NCI-H1694 (cell line): ENCODE results near the gene ASRGL1.

Experiments
- DNase-seq: peaks from one replicate; lab custom pipeline; 2025; lab: John Stamatoyannopoulos, UW

Gene ASRGL1

DNA sequence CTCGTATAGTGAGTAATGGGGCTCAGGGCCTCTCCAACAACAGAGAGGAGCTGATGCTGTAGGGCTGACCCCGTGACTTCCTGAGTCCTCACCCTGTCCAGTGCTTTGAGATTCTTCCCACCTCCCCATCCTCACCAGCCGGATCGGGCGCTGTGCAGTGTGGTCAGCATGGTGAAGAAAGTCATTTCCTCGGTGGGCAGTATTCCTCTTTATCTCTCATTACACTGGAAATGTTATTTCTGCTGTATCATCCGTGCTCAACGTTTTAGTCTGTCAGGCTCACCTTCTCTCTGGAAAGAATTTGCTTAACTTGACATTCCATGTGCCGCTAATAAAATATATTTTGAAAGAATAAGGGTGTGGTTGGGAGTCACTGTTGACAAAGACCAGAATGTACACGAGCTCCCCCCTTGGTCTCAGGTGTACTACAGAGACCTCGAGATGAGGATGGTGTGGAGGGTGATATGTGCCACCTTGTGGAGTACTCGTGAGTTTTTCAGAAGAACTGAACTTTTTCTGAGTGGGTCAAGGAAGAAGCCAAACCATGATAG lies 55.9 kb downstream of the ASRGL1 start:
- no peak for DNase-seq

DNA sequence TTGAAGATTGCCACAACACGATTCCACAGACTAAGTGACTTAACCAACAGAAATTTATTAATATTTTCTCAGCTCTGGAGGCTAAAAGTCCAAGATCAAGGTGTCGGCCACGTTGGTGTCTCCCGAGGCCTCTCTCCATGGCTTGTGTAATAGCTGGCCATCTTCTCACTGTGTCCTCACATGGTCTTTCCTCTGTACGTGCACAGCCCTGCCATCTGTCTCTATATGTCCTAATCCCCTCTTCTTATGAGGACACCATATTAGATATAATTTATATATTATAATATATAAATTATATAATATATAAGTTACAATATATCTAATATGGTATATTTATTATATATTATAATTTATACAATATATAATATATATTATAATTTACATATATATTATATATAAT lies 56.5 kb downstream of the ASRGL1 start:
- no peak for DNase-seq

DNA sequence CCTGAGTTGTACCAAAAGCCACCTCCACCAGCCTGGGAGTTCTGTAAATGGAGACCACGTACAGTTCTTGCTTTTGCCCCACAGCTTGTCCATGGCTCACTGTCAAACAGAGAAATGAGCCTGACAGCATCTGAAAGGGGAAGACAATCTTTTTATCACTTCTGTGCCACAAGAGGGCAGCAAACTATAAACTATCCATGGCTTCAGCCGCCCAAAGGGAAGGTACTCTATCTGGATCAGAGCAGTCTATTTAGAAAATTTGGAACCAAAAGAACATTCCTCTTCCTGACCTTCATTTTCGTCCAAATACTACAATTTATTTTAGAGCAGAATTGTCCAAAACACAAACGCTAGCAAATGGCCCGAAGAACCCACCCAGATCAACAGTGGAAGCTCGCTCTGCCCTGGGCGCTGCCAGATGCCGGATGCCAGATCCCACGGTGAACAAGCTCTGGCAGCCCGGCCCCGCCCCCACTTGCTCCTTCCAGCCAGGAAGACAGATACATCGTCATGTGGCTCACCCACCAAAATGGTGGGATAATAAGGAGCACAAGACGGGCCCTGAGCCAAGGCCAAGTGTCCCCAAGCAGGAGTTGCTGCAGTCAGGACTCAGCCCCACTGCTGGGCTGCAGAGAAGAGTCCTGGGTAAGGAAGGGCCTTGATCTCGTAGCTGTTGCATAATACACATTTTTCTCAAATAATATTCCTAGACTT lies 57.7 kb downstream of the ASRGL1 start:
- DNase-seq, result peak; percentile 75

DNA sequence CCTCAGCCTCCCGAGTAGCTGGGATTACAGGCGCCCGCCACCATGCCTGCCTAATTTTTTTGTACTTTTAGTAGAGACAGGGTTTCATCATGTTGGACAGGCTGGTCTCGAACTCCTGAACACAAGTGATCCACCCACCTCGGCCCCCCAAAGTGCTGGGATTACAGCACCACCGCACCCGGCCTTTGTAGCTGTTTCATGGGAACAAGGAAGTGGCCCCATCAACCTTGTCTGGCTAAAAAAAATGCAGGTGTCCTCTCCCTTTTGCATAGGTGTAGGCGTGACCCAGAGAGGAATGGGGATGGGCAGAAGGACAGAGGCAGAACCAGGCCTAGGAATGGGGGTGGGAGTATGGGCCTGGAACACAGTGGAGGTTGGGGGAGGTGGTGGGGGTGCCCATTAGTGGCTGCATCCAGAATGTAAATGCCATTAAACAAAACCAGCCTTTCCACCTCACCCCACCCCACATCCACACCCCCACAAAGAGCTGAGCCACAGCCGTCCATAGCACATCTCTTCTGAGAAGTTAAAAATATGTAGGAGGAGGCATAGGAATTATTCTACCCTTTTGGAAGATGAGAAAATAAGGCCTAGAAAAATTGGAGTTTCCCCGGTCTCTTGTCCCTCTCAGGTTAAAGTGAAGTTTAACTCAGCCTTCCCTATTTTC lies 58.8 kb downstream of the ASRGL1 start:
- no peak for DNase-seq

DNA sequence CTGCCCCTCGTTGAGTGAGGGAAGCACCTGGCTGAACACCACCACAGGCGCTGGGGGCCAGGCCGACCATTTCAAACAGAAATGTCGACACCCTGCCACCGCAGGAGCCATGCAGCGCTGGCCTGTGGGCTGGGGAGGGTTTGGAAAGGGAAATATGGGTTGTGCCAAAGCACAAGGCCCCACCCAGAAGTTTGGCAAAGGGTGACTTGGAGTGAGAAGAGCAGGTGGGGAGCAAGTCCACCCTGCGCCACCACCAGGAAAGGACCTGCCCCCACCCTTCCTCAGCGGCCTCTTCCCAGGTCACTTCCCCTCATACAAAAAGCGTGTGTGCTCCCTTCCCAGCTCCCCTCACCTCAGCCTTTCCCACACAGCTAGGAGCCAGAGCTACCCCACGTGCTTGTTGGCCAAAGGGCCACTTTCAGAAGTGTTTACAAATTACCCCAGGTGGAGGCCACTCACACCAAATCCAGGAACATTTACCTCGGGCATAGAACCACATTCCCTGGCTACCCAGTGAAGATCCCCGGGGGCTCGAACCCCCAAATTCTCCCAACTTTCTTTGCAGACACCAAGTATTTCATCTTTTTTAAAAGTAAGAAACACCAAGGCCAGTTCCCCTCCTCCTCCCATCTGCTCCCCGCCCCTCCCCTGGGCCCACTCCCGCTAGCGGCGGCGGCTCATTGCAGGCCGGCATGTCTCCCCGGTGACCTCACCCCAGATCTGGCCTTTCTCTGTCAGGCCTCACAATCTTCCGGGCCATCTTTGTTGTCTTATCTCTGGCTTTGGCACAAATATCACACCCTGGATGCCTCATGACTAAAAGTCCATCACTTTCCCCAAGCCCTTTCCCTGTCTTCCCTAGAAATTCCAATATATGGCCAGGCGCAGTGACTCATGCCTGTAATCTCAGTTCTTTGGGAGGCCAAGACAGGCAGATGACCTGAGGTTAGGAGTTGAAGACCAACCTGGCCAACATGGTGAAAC lies 61.1 kb downstream of the ASRGL1 start:
- DNase-seq, result no peak

DNA sequence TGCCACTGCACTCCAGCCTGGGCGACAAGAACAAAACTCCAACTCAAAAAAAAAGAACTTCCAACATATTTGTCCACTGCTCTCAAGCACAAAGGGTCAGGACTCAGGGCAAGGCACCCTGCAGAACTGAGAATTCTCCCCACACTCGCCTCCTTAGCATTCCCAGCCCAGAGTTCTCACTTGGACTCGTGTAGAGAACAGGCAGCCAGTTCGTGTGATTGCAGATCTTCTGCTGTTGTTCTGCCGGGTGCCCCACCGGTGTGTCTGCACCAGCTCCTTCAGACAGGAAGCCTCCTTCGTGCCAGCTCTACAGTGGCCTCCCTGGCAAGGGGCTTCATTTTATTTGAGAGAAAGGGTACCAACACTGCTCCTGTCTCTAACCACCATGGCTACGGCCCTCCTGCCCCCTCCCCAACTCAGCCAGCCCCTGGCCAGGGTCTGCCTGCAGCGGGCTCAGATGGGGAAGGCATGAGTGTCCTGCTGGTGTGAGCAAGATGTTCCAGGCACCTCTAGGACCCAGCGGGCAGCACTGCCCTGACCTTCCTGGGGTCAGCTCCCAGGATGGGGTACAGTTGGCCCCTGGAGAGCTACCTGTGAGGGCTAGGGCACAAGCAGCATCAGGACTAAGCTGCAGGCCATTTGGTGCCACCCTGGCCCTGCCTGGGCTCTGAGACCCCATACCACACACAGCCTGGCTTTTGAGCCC lies 62.1 kb downstream of the ASRGL1 start:
- DNase-seq, result no peak

DNA sequence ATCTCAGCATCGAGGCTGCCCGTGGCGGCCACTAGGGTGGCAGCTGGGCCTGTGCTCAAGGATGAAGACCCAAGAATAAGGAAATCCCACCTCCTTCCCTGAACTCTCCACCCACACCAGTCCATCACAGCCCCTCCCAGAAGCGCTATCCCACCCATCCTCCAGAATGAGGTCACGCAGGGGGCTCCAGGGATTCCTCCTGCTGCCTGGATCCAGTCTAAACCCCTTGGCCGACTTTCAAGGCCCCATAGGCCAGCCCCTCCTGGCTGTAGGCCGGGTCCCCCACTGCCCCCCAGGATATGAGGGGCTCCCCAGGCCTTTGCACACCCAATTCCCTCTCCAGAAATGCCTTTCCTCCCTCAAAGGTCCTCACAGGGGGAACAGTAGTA lies 62.6 kb downstream of the ASRGL1 start:
- DNase-seq, result no peak

DNA sequence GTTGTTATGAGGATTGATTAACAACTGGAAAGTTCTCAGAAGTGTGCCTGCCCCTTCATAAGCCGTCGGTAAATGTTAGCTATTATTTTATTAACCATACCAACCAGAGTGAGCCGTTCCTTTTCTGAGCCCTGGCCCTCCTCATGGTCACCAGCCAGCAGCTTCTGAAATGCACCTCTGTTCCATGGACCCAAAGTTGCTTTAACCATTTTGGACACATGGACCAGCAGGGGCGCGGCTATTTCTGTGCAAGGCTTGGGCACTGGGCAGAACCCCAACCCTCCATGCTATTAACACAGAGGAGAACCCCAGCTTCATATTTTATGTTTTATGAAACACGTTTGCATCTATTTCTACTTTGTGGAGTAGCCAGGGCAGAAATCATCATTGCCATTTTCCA lies 63.0 kb downstream of the ASRGL1 start:
- no peak for DNase-seq

DNA sequence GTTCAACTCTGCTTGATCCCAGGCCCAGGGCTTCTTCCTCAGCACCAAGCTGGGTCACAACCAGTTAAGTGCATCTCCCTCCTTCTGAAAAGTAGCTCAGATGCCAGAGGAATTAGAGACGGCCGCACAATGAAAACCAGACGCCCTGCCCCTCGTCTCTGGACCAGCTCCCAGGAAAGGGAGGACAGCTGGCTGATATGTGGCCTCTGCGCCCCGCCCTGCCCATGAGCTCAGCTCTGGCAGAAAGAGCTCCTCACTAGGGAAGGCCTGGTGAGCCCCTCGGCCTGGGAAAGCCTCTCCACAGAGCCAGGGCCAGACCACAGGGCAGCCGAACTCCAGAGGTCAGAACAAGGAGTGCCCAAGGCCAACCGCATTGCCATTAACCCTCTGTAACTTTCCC lies 63.5 kb downstream of the ASRGL1 start:
- no peak for DNase-seq

DNA sequence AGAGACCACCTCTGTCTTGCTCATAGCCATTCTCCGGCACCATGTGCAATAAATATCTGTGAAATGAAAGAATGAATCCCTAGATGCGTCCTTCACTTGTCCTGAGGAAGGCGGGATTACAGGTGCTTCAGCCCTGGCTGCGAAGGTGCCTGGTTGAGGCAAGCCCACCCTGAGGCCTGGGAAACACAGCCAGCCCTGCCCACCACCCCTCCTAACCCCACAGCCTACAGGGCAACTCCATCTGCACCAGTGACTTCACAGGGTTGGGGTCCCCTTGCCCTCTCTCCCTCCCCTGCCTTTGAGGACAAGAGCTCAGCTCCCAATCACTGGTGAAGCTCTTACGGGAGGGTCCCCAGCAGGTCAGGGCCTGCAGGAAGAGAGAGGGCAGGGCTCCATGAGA lies 64.1 kb downstream of the ASRGL1 start:
- DNase-seq, result no peak

DNA sequence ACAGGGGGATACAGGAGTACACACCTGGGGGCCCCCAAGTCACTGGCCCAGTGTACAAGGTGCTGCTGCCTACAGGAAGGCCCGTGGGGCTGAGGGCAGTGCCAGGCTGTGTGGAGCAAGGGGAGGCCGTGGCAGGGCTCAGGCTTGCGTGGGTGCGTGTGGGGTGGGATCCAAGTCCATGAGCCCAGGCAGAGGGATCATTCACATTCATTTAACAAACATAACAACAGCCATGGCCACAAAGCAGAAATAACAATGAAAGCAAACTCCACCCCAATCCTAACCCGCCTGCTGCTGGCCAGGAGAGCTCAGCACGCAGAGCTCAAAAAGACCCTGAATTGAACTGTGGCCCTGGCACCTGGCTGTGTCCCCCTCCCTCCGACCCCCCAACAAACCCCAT lies 64.6 kb downstream of the ASRGL1 start:
- no peak for DNase-seq

DNA sequence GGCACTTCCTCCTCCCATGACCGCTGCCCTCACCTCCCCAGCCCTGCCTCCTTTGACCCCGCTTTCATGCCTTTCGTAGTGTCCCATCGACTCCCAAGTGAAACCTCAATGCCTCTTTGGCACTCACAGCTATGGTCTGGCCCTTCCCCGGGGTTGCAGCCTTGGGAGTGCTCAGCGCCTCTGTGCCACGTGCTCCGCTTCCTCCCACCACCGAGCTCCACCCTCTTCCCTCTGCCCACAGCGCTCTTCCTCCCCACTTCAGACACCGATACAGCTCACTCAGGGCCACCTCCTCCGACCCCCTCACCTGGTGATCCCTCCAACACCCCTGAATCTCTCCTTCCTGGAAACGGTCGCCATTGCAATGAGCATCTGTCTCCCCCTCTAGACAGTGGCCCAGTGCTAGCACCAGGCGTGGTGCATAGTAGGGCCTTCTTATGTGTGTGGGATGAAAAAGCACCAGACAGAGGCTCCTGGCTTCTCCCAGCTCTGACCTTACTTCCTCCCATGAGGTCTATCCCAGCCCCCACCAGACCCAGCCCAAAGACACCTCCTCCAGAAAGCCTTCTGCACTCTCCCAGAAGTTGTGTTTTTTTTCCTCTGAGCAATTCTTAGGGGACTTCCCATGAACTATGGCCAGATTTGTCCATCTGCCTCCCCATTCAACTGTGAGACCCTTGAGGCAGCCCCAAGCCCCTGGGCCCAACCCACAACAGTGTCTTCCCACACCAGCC lies 65.1 kb downstream of the ASRGL1 start:
- no peak for DNase-seq

DNA sequence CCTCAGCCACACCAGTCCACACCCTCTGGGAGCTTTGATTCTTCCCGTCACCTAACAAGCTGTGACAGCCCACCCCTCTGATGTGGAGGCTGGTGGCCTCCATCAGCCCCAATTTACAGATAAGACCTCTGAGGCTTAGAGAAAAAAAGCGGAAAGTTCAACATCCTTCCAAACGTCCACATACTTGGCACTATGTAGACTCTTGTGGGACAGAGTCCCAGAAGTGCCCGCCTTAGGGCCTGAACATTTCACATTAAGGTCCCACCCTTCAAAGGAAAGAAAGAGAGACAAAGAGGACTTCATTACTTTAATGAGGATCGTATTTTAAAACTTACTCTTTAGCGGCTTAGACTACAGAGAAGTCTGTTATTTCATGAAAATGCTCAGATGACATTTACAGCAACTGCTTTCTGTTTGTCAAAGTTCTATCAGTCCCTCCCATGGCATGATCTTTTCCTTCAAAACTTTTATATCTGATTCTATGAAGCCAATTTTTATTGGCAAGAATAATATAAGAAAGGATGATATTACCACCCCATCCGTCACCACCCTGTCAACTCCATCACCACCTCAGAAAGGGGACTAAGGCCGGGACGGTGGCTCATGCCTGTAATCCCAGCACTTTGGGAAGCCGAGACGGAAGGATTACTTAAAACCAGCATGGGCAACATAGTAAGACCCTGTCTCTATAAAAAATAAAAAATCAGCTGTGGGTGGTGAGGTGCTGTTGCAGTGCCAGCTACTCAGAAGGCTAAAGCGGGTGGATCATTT lies 65.9 kb downstream of the ASRGL1 start:
- no peak for DNase-seq

DNA sequence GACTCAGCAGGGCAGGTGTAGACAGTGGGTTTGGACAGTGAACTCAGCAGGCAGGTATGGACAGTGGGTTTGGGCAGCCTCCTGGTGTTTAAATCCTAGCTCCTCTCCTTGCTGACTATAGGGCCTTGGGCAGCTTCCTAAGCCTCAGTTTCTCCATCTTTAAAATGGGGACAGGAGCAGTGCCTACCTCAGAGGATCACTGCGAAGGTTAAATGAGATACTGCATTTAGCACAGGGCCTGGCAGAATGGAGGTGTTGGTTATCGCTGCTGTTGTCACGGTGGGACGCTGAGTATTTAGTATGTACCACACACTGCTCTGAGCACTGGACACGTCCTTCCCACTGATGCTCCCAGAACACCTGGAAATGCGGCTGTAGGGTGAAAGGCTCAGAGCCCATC lies 67.2 kb downstream of the ASRGL1 start:
- DNase-seq, result no peak

DNA sequence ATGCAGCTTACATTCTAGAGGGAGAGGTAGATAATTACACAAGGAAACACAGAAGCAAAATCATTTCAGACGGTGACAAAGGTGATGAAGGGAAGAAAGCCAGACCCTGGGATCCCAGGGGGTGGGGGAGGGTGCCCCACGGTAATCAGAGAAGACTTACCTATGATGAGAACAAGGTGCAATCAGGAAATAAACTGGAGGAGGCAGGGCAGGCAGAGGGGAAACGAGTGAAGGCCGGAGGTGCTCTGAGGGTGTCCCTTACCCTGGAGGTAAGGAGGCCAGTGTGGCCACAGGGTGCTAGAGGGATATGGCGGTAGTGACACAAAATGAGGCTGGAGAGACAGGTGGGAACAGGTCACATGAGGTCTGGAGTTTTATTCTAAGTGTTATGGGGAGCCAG lies 67.7 kb downstream of the ASRGL1 start:
- no peak for DNase-seq

DNA sequence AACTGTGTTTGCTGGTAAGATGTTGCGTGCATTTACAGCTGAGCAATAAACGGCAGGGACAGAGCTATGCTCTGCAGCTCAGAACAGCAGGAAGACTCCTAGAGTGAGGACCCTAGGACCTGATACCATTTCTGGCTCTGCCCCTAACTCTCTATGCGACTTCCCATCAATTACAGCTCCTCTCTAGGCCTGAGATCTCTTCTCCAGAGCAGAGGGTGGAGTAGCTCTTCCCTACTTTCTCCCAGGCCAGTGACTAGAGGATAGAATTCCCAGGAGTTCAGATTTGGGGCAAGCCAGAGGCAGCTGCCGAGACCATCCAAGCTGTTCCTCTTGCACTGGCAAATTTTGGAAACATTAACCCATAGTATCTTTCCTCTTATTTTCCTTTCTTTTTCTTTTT lies 68.8 kb downstream of the ASRGL1 start:
- DNase-seq, result no peak

DNA sequence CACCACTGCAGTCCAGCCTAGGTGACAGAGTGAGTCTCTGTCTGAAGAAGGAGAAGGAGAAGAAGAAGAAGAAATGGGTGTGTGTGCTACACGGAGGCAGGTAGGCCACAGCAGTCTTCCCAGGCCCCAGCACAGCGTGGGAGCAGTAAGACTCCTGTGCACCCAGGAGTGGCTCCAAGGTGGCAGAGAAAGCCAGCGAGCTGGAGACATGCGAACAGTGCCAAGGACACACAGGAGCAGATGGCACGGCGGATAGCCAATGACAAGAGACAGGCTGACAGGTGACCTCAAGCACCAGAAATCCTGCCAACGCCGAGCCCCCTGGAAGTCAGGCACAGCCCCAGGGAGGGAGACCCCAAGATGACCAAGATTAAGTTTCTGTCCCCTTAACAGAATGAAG lies 72.6 kb downstream of the ASRGL1 start:
- no peak for DNase-seq

DNA sequence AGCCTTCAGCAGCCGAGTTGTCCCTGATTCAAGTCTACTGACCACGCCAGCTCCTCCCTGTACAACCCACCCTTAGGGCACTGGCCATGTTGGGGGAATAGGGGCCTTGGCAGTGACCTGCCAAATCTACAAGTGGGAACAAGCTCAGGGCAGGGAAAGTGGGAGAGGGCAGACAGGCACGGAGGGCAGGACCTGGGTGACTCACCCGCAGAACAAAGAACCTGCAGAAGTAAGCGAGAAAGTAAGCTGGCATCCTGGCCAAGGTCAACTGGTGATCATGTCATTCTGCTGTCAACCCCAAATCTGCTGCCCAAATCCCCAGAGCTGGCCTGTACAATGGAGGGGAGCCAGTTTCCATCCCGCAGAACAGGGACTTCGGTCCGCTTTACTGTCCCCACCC lies 73.7 kb downstream of the ASRGL1 start:
- no peak for DNase-seq

DNA sequence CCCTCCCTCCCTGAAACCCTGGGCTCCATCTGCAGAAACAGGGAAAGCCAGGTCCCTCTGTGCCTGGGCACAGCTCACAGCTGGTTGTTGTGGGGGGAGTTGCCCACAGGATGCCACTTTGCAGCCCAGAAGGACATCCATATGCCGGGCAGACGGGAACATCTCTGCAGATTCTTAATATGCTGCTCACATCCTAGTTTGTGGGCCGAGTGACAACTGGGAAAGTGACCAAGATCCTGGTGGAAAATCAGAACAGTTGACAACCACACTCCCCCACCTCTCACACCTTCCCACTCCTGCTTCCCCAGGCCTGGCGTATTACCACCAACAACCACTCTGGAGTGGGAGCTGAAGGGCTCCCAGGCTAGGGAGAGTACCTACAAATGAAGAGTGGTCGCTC lies 74.3 kb downstream of the ASRGL1 start:
- no peak for DNase-seq

DNA sequence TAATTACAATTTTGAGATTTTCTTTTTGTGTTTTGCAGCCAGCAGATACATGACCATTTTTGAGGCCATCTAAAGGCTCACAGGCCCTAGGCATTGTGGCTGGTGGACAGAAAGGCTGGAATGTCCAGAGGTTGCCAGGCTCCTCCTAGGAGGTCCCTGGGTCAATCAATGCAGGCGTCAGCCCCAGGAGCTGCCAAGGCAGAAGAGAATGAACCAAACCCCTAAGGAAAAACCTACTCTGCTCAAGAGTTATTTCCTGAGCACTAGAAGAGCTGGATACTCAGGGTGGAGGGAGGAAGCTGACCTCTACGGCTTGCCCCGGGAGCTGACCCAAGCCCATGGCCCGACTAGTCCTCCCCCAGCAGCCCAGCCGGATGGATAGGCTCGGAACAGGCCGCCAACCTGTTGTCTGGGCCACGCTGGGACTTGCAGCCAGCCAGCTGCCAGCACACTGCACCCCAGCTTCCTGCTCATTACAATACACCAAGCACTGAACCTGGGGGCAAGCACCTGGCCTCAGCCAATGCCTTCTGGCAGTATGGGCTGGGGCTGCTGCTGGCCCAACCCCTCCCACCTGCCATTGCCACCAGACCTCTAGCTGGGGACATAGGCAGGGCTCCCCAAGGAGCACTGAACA lies 75.9 kb downstream of the ASRGL1 start:
- no peak for DNase-seq
